GM19043 (cell line): ENCODE measurements around the gene SMC1B.
"Not testable (repeated sequence)": the region's sequence is repeated elsewhere in the genome, so short reads cannot be mapped to it uniquely, and the experiment has no call there.

ENCODE experiments used
- ATAC-seq: cut with Tn5 transposase; IDR thresholded peaks from one replicate; pipeline ENCODE4 v1.9.1; 2021; ENCODE audit warnings: low read depth; ENCODE audit not compliant: unreplicated experiment

The SMC1B gene, protein sequence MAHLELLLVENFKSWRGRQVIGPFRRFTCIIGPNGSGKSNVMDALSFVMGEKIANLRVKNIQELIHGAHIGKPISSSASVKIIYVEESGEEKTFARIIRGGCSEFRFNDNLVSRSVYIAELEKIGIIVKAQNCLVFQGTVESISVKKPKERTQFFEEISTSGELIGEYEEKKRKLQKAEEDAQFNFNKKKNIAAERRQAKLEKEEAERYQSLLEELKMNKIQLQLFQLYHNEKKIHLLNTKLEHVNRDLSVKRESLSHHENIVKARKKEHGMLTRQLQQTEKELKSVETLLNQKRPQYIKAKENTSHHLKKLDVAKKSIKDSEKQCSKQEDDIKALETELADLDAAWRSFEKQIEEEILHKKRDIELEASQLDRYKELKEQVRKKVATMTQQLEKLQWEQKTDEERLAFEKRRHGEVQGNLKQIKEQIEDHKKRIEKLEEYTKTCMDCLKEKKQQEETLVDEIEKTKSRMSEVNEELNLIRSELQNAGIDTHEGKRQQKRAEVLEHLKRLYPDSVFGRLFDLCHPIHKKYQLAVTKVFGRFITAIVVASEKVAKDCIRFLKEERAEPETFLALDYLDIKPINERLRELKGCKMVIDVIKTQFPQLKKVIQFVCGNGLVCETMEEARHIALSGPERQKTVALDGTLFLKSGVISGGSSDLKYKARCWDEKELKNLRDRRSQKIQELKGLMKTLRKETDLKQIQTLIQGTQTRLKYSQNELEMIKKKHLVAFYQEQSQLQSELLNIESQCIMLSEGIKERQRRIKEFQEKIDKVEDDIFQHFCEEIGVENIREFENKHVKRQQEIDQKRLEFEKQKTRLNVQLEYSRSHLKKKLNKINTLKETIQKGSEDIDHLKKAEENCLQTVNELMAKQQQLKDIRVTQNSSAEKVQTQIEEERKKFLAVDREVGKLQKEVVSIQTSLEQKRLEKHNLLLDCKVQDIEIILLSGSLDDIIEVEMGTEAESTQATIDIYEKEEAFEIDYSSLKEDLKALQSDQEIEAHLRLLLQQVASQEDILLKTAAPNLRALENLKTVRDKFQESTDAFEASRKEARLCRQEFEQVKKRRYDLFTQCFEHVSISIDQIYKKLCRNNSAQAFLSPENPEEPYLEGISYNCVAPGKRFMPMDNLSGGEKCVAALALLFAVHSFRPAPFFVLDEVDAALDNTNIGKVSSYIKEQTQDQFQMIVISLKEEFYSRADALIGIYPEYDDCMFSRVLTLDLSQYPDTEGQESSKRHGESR

GRCh38 chr22:45413368-45414211, at the start of gene SMC1B, which contains the start of gene RIBC2:
SMC1B (minus strand) TSS chr22:45413599; CDS start chr22:45413567, 32 bp downstream.
RIBC2 (plus strand) TSS chr22:45413693; CDS start chr22:45413887, 194 bp downstream.
- no peak for ATAC-seq

DNA sequence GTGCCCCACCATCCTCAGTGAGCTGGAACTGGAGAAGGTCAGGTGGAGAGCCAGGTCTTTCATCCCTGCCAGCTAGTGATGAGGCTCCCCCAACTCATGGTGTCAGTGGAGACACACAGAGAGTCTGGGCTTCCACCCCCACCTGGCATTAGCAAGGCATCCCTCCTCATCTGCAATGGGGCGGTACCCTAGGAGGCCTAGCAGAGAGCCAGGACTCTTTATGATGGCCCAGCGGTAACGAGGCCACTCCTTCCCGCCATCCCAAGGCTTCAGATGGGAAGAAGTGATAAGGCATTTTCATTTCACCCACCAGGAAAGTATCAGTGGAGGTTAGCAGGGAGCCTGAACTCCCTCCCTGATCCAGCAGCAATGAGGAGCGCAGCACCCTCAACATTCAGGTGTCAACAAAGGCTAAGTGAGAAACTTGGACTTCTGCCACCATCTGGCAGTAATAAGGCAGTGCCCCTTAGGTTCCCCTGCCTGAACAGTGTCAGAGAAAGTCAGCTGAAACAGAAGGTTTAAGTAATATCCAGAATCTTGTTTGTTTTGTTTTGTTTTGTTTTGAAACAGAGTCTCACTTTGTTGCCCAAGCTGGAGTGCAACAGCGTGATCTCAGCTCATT, 48.7 kb upstream of the SMC1B start:
- no peak for ATAC-seq

DNA sequence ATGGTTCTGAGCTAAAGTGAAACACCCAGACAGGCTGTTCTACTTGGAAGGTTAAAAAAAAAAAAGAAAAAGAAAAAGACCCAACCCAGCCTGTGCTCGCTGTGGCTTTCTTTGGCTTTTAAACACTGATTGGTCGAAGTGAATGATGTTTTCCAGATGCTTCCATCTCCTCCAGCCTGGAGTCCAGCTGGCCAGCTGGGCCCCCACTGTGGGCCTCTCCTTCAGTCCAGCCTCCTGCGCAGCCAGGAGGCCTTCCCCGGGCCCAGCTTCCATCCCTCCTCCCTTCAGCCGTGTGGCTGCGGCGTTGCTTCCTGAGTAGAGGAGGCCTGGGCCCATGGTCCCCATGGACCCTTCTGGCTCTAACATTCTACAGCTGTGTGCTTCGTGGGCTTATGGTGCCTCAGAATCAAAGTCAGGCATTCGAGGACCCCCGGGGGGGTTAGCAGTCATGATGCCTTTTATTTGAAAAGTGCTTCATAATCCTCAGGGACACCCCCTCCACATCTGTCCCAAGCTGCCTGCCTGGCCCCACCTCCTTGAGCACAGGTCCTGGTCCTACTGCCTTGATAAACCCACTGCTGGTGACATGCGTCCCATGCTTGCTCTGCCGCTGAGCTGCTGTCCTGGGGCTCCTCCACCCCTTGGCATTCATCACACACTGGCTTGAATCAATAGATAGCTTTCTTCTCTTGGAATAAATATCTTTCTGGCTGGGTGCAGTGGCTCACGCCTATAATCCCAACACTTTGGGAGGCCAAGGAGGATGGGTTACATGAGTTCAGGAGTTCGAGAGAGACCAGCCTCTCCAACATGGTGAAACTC, 47.1 kb upstream of the SMC1B start:
- ATAC-seq, result no peak

- ATAC-seq, result no peak
Observed at GRCh38 chr22:45459235-45459634, 45.8 kb upstream of the SMC1B start.

GRCh38 chr22:45458532-45458931, 45.1 kb upstream of the SMC1B start:
- ATAC-seq, result no peak

DNA sequence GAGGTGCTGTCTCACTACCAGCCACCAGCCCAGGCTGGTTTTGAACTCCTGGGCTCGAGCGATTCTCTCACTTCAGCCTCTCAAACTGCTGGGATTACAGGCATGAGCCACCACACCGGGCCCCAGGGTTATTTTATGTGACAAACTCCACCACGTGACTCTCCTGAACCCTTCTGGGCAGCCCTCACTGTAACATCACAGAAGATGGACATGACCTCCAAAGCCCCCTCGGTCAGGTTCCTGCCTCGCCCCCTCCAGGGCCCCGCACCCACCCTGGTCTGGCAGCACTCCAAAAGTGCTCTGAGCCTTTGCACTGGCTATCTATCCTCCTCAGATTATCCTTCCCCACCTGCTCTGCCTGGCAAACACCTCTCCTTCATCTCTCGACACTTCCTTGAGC, 43.4 kb upstream of the SMC1B start:
- no peak for ATAC-seq

GRCh38 chr22:45455621-45456020, 42.2 kb upstream of the SMC1B start:
- ATAC-seq, result no peak

DNA sequence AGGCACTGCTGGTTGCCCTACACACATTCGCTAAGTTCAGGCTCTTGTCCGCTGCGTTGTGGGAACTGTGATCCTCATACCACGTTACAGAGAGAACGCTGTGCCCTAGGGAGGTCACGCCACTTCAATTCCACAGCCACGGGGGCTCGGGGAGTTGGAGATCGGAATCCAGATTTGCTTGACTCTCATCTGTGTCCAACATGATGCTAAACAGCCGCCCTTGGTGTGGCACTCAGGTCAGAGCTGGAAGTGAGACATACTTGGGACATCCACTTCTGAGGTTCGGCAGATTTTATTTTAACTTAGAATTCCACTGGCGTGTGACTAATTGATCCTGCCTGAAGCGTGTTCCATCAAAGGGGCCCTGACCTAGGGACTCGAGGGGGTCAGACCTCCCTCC, 41.8 kb upstream of the SMC1B start:
- ATAC-seq, result no peak

GRCh38 chr22:45454275-45454674, 40.9 kb upstream of the SMC1B start:
- ATAC-seq, result no peak

GRCh38 chr22:45453764-45454163, 40.4 kb upstream of the SMC1B start:
- ATAC-seq, result no peak

DNA sequence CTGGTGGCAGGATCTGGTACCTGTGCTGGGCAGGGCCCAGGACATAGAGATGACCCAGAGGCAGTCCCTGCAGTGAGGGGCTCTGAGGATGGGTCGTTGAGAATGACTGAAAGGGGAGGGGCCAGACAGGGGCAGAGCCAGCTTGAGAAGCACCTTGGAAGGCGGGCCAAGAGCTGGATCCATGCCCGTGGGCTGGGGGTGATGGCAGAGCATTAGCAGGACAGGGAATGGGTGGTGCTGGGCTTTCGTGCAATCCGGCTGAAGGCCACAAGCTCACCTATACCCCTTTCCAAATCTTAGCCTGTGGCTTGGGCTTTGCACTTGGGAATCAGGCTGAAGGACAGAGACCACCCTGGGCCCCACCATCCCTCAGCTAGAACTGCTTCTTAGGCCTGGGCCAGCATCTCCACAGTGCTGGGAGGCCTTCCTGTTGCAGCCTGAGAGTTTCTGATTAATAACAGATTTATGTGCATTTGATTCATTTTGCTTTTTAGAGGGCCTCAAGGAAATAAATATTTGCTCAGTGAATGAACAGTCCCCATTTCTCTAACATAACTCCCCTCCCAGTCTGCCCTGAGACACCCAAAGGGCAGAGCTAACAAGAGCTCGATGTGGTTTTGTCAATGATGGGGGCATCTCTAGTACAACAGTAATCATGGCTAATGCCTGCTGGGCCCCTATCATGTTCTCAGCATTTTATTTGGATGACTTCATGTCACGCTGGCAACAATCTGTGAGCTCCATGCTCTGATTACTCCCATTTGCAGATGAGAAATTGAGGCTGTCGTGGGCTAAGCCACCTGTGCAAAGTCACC, 39.4 kb upstream of the SMC1B start:
- ATAC-seq, result no peak

GRCh38 chr22:45451972-45452371, 38.6 kb upstream of the SMC1B start:
- no peak for ATAC-seq

GRCh38 chr22:45450921-45451651, 37.7 kb upstream of the SMC1B start:
- ATAC-seq, result no peak

GRCh38 chr22:45450101-45450785, 36.8 kb upstream of the SMC1B start:
- ATAC-seq, result no peak

DNA sequence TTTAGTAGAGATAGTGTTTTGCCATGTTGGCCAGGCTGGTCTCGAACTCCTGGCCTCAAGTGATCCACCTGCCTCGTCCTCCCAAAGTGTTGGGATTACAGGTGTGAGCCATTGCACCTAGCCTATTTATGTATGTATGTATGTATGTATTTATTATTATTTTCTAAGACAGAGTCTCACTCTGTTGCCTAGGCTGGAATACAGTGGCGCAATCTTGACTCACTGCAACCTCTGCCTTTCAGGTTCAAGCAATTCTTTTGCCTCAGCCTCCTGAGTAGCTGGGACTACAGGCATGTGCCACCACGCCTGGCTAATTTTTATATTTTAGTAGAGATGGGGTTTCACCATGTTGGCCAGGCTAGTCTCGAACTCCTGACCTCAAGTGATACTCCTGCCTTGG, 36.0 kb upstream of the SMC1B start:
- ATAC-seq, result not testable (repeated sequence)

- ATAC-seq, result no peak
Observed at GRCh38 chr22:45448431-45448830, 35.0 kb upstream of the SMC1B start.

- not testable (repeated sequence) for ATAC-seq
Observed at GRCh38 chr22:45447596-45447995, 34.2 kb upstream of the SMC1B start.
